DND-41 (cell line): ENCODE data around the gene PAM16.

Experiments used
- ATAC-seq: fragments of 200-7000 bp; cut with Tn5 transposase; 3 replicates; pipeline ENCODE4 v1.9.1; 2021; ENCODE audit warnings: low read depth; ENCODE audit not compliant: insufficient read depth
- DNase-seq: peaks from one replicate; pipeline ENCODE4 v3.0.0-alpha.2; 2020
- H2AFZ ChIP-seq: 2 replicates; pipeline ENCODE4 v1.6.0; 2012; ENCODE audit warnings: low read depth, low read length
- H3K27ac ChIP-seq: 2 replicates; pipeline ENCODE4 v1.5.1; 2012; ENCODE audit warnings: low read length, inconsistent platforms
- H3K27me3 ChIP-seq: fragments of 200-600 bp; sonication (generic); 2 replicates; pipeline ENCODE4 v1.6.0; 2012; ENCODE audit warnings: low read length, mild to moderate bottlenecking, inconsistent platforms; ENCODE audit not compliant: insufficient read depth, poor library complexity
- H3K36me3 ChIP-seq: 2 replicates; pipeline ENCODE4 v1.5.1; 2012; ENCODE audit warnings: low read length, inconsistent platforms; ENCODE audit not compliant: insufficient read depth
- H3K4me1 ChIP-seq: 2 replicates; pipeline ENCODE4 v1.5.1; 2012; ENCODE audit warnings: mild to moderate bottlenecking, low read length; ENCODE audit not compliant: insufficient read depth
- H3K4me2 ChIP-seq: 2 replicates; pipeline ENCODE4 v1.6.0; 2012; ENCODE audit warnings: mild to moderate bottlenecking, moderate library complexity, low read length, inconsistent platforms; ENCODE audit not compliant: insufficient read depth
- H3K4me3 ChIP-seq, 2 experiments: fragments of 200-600 bp in 1 of 2; shearing (Covaris generic) in 1 of 2; 2 replicates each; pipeline ENCODE4 v1.5.1; 2012 to 2016; ENCODE audit warnings: inconsistent platforms in 2 of 2, low read length in 2 of 2, mild to moderate bottlenecking in 2 of 2, low read depth in 1 of 2, moderate library complexity in 1 of 2
- H3K79me2 ChIP-seq: 2 replicates; pipeline ENCODE4 v1.6.0; 2012; ENCODE audit warnings: low read length, inconsistent platforms; ENCODE audit not compliant: insufficient read depth
- H3K9ac ChIP-seq: 2 replicates; pipeline ENCODE4 v1.6.0; 2012; ENCODE audit warnings: low read depth, mild to moderate bottlenecking, inconsistent platforms, low read length, moderate library complexity
- H3K9me3 ChIP-seq: 2 replicates; pipeline ENCODE4 v1.5.1; 2012; ENCODE audit warnings: low read length, moderate library complexity, mild to moderate bottlenecking, inconsistent platforms; ENCODE audit not compliant: insufficient read depth, severe bottlenecking
- H4K20me1 ChIP-seq: 2 replicates; pipeline ENCODE4 v1.6.0; 2012; ENCODE audit warnings: low read length; ENCODE audit not compliant: insufficient read depth
- CTCF ChIP-seq: IDR thresholded peaks from 2 replicates; pipeline ENCODE4 v1.5.1; 2012; ENCODE audit warnings: borderline replicate concordance, low read length, moderate library complexity, mild to moderate bottlenecking; ENCODE audit not compliant: poor library complexity, severe bottlenecking; ENCODE audit errors: extremely low read depth
- EZH2 ChIP-seq: IDR thresholded peaks from 3 replicates; pipeline ENCODE4 v1.6.1; 2012; ENCODE audit warnings: borderline replicate concordance, low read depth, mild to moderate bottlenecking, moderate library complexity, low read length, inconsistent platforms; ENCODE audit not compliant: severe bottlenecking

The PAM16 gene

GRCh38 chr16:4387781-4388180 is 36.7 kb upstream of the PAM16 start:
- Histone ChIP-seq H3K4me3 (no peak overlapping the region), H4K20me1 (peaks cover 33% of the 10 kb centered on the region), H3K4me2 (no peak overlapping the region), H3K27ac (no peak overlapping the region), H3K9ac (no peak overlapping the region), H3K4me1 (no peaks in the 10 kb centered on the region), H3K9me3 (no peaks in the 10 kb centered on the region), H3K79me2 (no peaks in the 10 kb centered on the region), H3K36me3 (peaks cover 78% of the 10 kb centered on the region), H2AFZ (no peak overlapping the region), H3K27me3 (no peaks in the 10 kb centered on the region)
- TF ChIP-seq EZH2 (no peak), CTCF (no peak)
- DNase-seq: no peak
- no peak for ATAC-seq

- no peak overlapping the region for H3K4me3 ChIP-seq
- H2AFZ ChIP-seq: no peak overlapping the region
- no peak overlapping the region for H3K4me2 ChIP-seq
- H3K27ac ChIP-seq: no peak overlapping the region
- TF ChIP-seq CTCF: no peak
- no peak for TF ChIP-seq EZH2
- H3K36me3 ChIP-seq: peaks cover 77% of the 10 kb centered on the region
- H3K79me2 ChIP-seq: no peaks in the 10 kb centered on the region
- H3K4me1 ChIP-seq: no peaks in the 10 kb centered on the region
- no peaks in the 10 kb centered on the region for H3K27me3 ChIP-seq
- no peak for DNase-seq
- H3K9ac ChIP-seq: no peak overlapping the region
- no peaks in the 10 kb centered on the region for H3K9me3 ChIP-seq
- no peak for ATAC-seq
- peaks cover 33% of the 10 kb centered on the region for H4K20me1 ChIP-seq
Measured at GRCh38 chr16:4386951-4387565, 35.9 kb upstream of the PAM16 start.

- H3K27me3 ChIP-seq: no peaks in the 10 kb centered on the region
- no peak overlapping the region for H3K4me2 ChIP-seq
- H3K36me3 ChIP-seq: peaks cover 77% of the 10 kb centered on the region
- H2AFZ ChIP-seq: no peak overlapping the region
- H3K79me2 ChIP-seq: no peaks in the 10 kb centered on the region
- H3K4me1 ChIP-seq: no peaks in the 10 kb centered on the region
- TF ChIP-seq EZH2: no peak
- H3K9ac ChIP-seq: no peak overlapping the region
- no peak overlapping the region for H3K4me3 ChIP-seq
- DNase-seq (no peak), ATAC-seq (no peak)
- H3K9me3 ChIP-seq: no peaks in the 10 kb centered on the region
- peaks cover 33% of the 10 kb centered on the region for H4K20me1 ChIP-seq
- H3K27ac ChIP-seq: no peak overlapping the region
Measured at GRCh38 chr16:4386451-4386805, 35.3 kb upstream of the PAM16 start.

GRCh38 chr16:4385789-4386450 is 34.8 kb upstream of the PAM16 start:
- Histone ChIP-seq H3K9ac (no peak overlapping the region), H3K4me3 (no peak overlapping the region), H3K4me2 (no peak overlapping the region), H3K4me1 (no peaks in the 10 kb centered on the region), H3K9me3 (no peaks in the 10 kb centered on the region), H3K27ac (no peak overlapping the region), H2AFZ (no peak overlapping the region), H3K79me2 (no peaks in the 10 kb centered on the region), H3K36me3 (peaks cover 75% of the 10 kb centered on the region), H4K20me1 (peaks cover 36% of the 10 kb centered on the region), H3K27me3 (no peaks in the 10 kb centered on the region)
- no peak for DNase-seq
- TF ChIP-seq EZH2 (no peak), CTCF (no peak)
- no peak for ATAC-seq
